Naive B cell (primary cell): ENCODE results near the gene DAAM2. TPM values are rescaled to one million over a fixed set of nuclear protein-coding genes. Genes with fewer than 3 reads are reported as not detected.
A peak's percentile ranks its signal among the peaks of the same experiment; 100 is the strongest.

ENCODE experiments used
- ATAC-seq, 2 donors: fragments of 150-1000 bp; cut with Tn5 transposase; 2 replicates each; pipeline ENCODE4 v1.10.0; 2021; ENCODE audit warnings: low read depth in 2 of 2, mild to moderate bottlenecking in 2 of 2, moderate library complexity in 2 of 2
- DNase-seq: peaks from one replicate; pipeline ENCODE4 v3.0.0; 2022
- H3K27ac Mint-ChIP-seq, 6 donors: one replicate each; pipeline ENCODE4 v1.8.0; 2020 to 2022; ENCODE audit warnings: mild to moderate bottlenecking in 6 of 6, mixed read lengths in 6 of 6, moderate library complexity in 5 of 6, inconsistent platforms in 2 of 6
- H3K27me3 Mint-ChIP-seq, 3 donors: one replicate each; pipeline ENCODE4 v1.8.0; 2021 to 2022; ENCODE audit warnings: mixed read lengths in 3 of 3, mild to moderate bottlenecking in 1 of 3
- H3K36me3 Mint-ChIP-seq, 2 donors: one replicate each; pipeline ENCODE4 v1.8.0; 2020 to 2022; ENCODE audit warnings: mixed read lengths in 2 of 2, inconsistent platforms in 1 of 2, mild to moderate bottlenecking in 1 of 2
- H3K4me1 Mint-ChIP-seq, 3 donors: one replicate each; pipeline ENCODE4 v1.8.0; 2020 to 2022; ENCODE audit warnings: mixed read lengths in 3 of 3, inconsistent platforms in 1 of 3, mild to moderate bottlenecking in 1 of 3, moderate library complexity in 1 of 3
- H3K4me3 Mint-ChIP-seq, 8 donors: one replicate each; pipeline ENCODE4 v1.8.0; 2020 to 2022; ENCODE audit warnings: mild to moderate bottlenecking in 8 of 8, mixed read lengths in 8 of 8, moderate library complexity in 8 of 8, inconsistent platforms in 2 of 8
- H3K9me3 Mint-ChIP-seq, 7 donors: one replicate each; pipeline ENCODE4 v1.8.0; 2020 to 2022; ENCODE audit warnings: mixed read lengths in 7 of 7, mild to moderate bottlenecking in 5 of 7, inconsistent platforms in 2 of 7, moderate library complexity in 1 of 7
- polyA plus RNA-seq, 6 donors: library from polyadenylated mRNA; unstranded; fragments of 300-500 nt; fragmentation: Illumina TruSeq; gene quantifications; one replicate each; pipeline ENCODE4 v1.2.3, GENCODE V29; 2021; ENCODE audit warnings: low read depth in 6 of 6

DAAM2 gene
- polyA plus RNA-seq, 6 donors from 2014 or later: not detected

GRCh38 chr6:39794231-39794630 lies 2.1 kb downstream of the DAAM2 start:
- Mint-ChIP-seq H3K27me3 (peaks cover 52 to 77% (median 74%) of the 10 kb centered on the region in 3 donors), H3K27ac (no peak overlapping the region), H3K36me3 (no peaks in the 10 kb centered on the region)

GRCh38 chr6:39797751-39798150 lies 5.6 kb downstream of the DAAM2 start:
- H3K4me1 Mint-ChIP-seq: peaks cover 0 to 4% (median 3%) of the 10 kb centered on the region in 3 donors
- H3K9me3 Mint-ChIP-seq: peaks cover 0 to 4% (median 0%) of the 10 kb centered on the region in 7 donors
- no peak overlapping the region for H3K4me3 Mint-ChIP-seq
- peaks cover 36 to 60% (median 59%) of the 10 kb centered on the region in 3 donors for H3K27me3 Mint-ChIP-seq
- DNase-seq: no peak
- H3K27ac Mint-ChIP-seq: no peak overlapping the region
- H3K36me3 Mint-ChIP-seq: no peaks in the 10 kb centered on the region
- ATAC-seq: no peak

More at GRCh38 chr6:39794231-39794630, 2.1 kb downstream of the DAAM2 start:
- DNase-seq (no peak), ATAC-seq (no peak)
- peaks cover 0 to 4% (median 0%) of the 10 kb centered on the region in 7 donors for H3K9me3 Mint-ChIP-seq
- peaks cover 4 to 11% (median 9%) of the 10 kb centered on the region in 3 donors for H3K4me1 Mint-ChIP-seq
- H3K4me3 Mint-ChIP-seq: no peak overlapping the region

GRCh38 chr6:39800034-39801032 lies 8.2 kb downstream of the DAAM2 start:
- ATAC-seq (no peak), DNase-seq (no peak)
- H3K4me1 Mint-ChIP-seq: no peaks in the 10 kb centered on the region
- H3K27ac Mint-ChIP-seq: no peak overlapping the region
- peaks cover 25 to 49% (median 42%) of the 10 kb centered on the region in 3 donors for H3K27me3 Mint-ChIP-seq
- H3K4me3 Mint-ChIP-seq: no peak overlapping the region
- no peaks in the 10 kb centered on the region for H3K36me3 Mint-ChIP-seq
- H3K9me3 Mint-ChIP-seq: peaks cover 0 to 4% (median 0%) of the 10 kb centered on the region in 7 donors

GRCh38 chr6:39801456-39802251 lies 9.5 kb downstream of the DAAM2 start:
- Mint-ChIP-seq H3K27ac (peak overlapping the region in 1 of 6 donors; percentile 27), H3K36me3 (no peaks in the 10 kb centered on the region), H3K9me3 (peaks cover 0 to 4% (median 0%) of the 10 kb centered on the region in 7 donors), H3K4me1 (no peaks in the 10 kb centered on the region), H3K27me3 (peaks cover 31 to 47% (median 39%) of the 10 kb centered on the region in 3 donors), H3K4me3 (peak overlapping the region in 1 of 8 donors; percentile 35)
- no peak for ATAC-seq
- DNase-seq: no peak

GRCh38 chr6:39803872-39804271 lies 11.7 kb downstream of the DAAM2 start:
- Mint-ChIP-seq H3K27me3 (peaks cover 31 to 53% (median 48%) of the 10 kb centered on the region in 3 donors), H3K4me1 (no peaks in the 10 kb centered on the region), H3K4me3 (no peak overlapping the region), H3K36me3 (no peaks in the 10 kb centered on the region), H3K27ac (no peak overlapping the region), H3K9me3 (peaks cover 0 to under 1% (median 0%) of the 10 kb centered on the region in 7 donors)
- ATAC-seq (no peak), DNase-seq (no peak)

- no peak overlapping the region for H3K4me3 Mint-ChIP-seq
- no peak for DNase-seq
- H3K9me3 Mint-ChIP-seq: no peaks in the 10 kb centered on the region
- no peaks in the 10 kb centered on the region for H3K4me1 Mint-ChIP-seq
- no peaks in the 10 kb centered on the region for H3K36me3 Mint-ChIP-seq
- H3K27me3 Mint-ChIP-seq: peaks cover 30 to 56% (median 53%) of the 10 kb centered on the region in 3 donors
- H3K27ac Mint-ChIP-seq: no peak overlapping the region
- no peak for ATAC-seq
These were observed 12.4 kb downstream of the DAAM2 start for GRCh38 chr6:39804466-39805065.

GRCh38 chr6:39806278-39806677 lies 14.1 kb downstream of the DAAM2 start:
- H3K4me3 Mint-ChIP-seq: no peak overlapping the region
- no peak for ATAC-seq
- H3K4me1 Mint-ChIP-seq: no peaks in the 10 kb centered on the region
- peaks cover 0 to 4% (median 2%) of the 10 kb centered on the region in 7 donors for H3K9me3 Mint-ChIP-seq
- H3K27me3 Mint-ChIP-seq: peaks cover 35 to 65% (median 62%) of the 10 kb centered on the region in 3 donors
- H3K36me3 Mint-ChIP-seq: no peaks in the 10 kb centered on the region
- H3K27ac Mint-ChIP-seq: no peak overlapping the region
- DNase-seq: no peak

GRCh38 chr6:39808346-39808745 lies 16.2 kb downstream of the DAAM2 start:
- H3K4me3 Mint-ChIP-seq: no peak overlapping the region
- peaks cover 0 to 4% (median 2%) of the 10 kb centered on the region in 7 donors for H3K9me3 Mint-ChIP-seq
- DNase-seq: no peak
- ATAC-seq: no peak
- no peaks in the 10 kb centered on the region for H3K36me3 Mint-ChIP-seq
- H3K27ac Mint-ChIP-seq: no peak overlapping the region
- peaks cover 27 to 57% (median 47%) of the 10 kb centered on the region in 3 donors for H3K27me3 Mint-ChIP-seq
- H3K4me1 Mint-ChIP-seq: peaks cover 4 to 8% (median 8%) of the 10 kb centered on the region in 3 donors

- peaks cover 23 to 56% (median 42%) of the 10 kb centered on the region in 3 donors for H3K27me3 Mint-ChIP-seq
- no peak for ATAC-seq
- H3K9me3 Mint-ChIP-seq: peaks cover 0 to 4% (median 2%) of the 10 kb centered on the region in 7 donors
- H3K4me1 Mint-ChIP-seq: peaks cover 10 to 14% (median 14%) of the 10 kb centered on the region in 3 donors
- DNase-seq: no peak
- no peaks in the 10 kb centered on the region for H3K36me3 Mint-ChIP-seq
- H3K4me3 Mint-ChIP-seq: no peak overlapping the region
- no peak overlapping the region for H3K27ac Mint-ChIP-seq
These were observed 16.8 kb downstream of the DAAM2 start for GRCh38 chr6:39808964-39809363.

GRCh38 chr6:39811835-39812345 lies 19.7 kb downstream of the DAAM2 start:
- Mint-ChIP-seq H3K36me3 (no peaks in the 10 kb centered on the region), H3K9me3 (peaks cover 0 to 4% (median 2%) of the 10 kb centered on the region in 7 donors), H3K4me3 (no peak overlapping the region), H3K27me3 (peaks cover 15 to 35% (median 30%) of the 10 kb centered on the region in 3 donors), H3K4me1 (peaks cover 10 to 18% (median 18%) of the 10 kb centered on the region in 3 donors), H3K27ac (peak overlapping the region in 1 of 6 donors; percentile 11)
- ATAC-seq (no peak), DNase-seq (no peak)

GRCh38 chr6:39812496-39812852 lies 20.3 kb downstream of the DAAM2 start:
- no peak for ATAC-seq
- no peaks in the 10 kb centered on the region for H3K36me3 Mint-ChIP-seq

GRCh38 chr6:39812853-39813533 lies 20.8 kb downstream of the DAAM2 start:
- peak; percentile 9 for DNase-seq

More at GRCh38 chr6:39812496-39812852, 20.3 kb downstream of the DAAM2 start:
- Mint-ChIP-seq H3K27ac (no peak overlapping the region), H3K9me3 (peaks cover 0 to 4% (median 2%) of the 10 kb centered on the region in 7 donors), H3K4me1 (peaks cover 10 to 18% (median 18%) of the 10 kb centered on the region in 3 donors), H3K27me3 (peaks cover 16 to 33% (median 28%) of the 10 kb centered on the region in 3 donors), H3K4me3 (no peak overlapping the region)
- DNase-seq: no peak

More at GRCh38 chr6:39812853-39813533, 20.8 kb downstream of the DAAM2 start:
- H3K4me3 Mint-ChIP-seq: no peak overlapping the region
- peak; percentile 64 to 75 for ATAC-seq
- H3K27ac Mint-ChIP-seq: peak overlapping the region in 1 of 6 donors; percentile 16
- no peaks in the 10 kb centered on the region for H3K36me3 Mint-ChIP-seq
- H3K9me3 Mint-ChIP-seq: peaks cover 0 to 4% (median 2%) of the 10 kb centered on the region in 7 donors
- H3K4me1 Mint-ChIP-seq: peaks cover 10 to 18% (median 18%) of the 10 kb centered on the region in 3 donors
- peaks cover 16 to 32% (median 27%) of the 10 kb centered on the region in 3 donors for H3K27me3 Mint-ChIP-seq
